H1 (cell line): Measurements from ENCODE around the gene C1orf52. TPM values are rescaled to one million over a fixed set of nuclear protein-coding genes. Genes with fewer than 3 reads are reported as not detected.

Experiments used
- CTCF ChIA-PET: fragments of 300-600 bp; sonication (Branson Sonifier 250); formaldehyde crosslinking; loops from one replicate; lab custom pipeline; 2021; ENCODE audit not compliant: partially characterized antibody; lab: Charles Lee
- POLR2A ChIA-PET: fragments of 300-600 bp; sonication (Branson Sonifier 250); formaldehyde crosslinking; loops from one replicate; lab custom pipeline; 2021; ENCODE audit warnings: inconsistent platforms; ENCODE audit not compliant: partially characterized antibody; lab: Charles Lee
- DNase-seq, 2 experiments: peaks; one replicate each; pipeline versions ENCODE4 v3.0.0 to v3.0.0-alpha.2; 2010 to 2022; ENCODE audit warnings: low spot score in 2 of 2, low read depth in 1 of 2, mixed read lengths in 1 of 2
- FAIRE-seq: peaks from 2 replicates; lab custom pipeline; 2011; peaks lifted over from hg19 to GRCh38; lab: Jason Lieb, UNC
- H2AFZ ChIP-seq: 2 replicates; pipeline ENCODE4 v1.8.1; 2012; ENCODE audit warnings: low read length, inconsistent platforms
- H2AK5ac ChIP-seq: 2 replicates; pipeline ENCODE4 v1.6.1; 2013; ENCODE audit warnings: low read depth, low read length
- H2BK120ac ChIP-seq: replicated peaks from 2 replicates; pipeline ENCODE3; 2013; ENCODE audit warnings: low read depth, low read length, inconsistent platforms
- H2BK12ac ChIP-seq: 2 replicates; pipeline ENCODE4 v1.6.1; 2013; ENCODE audit warnings: low read depth, low read length
- H2BK15ac ChIP-seq: 2 replicates; pipeline ENCODE4 v1.6.1; 2013; ENCODE audit warnings: low read length
- H2BK20ac ChIP-seq: 2 replicates; pipeline ENCODE4 v1.6.1; 2013; ENCODE audit warnings: low read length
- H2BK5ac ChIP-seq: 2 replicates; pipeline ENCODE4 v1.6.1; 2013; ENCODE audit warnings: low read depth, low read length
- H3K14ac ChIP-seq: 2 replicates; pipeline ENCODE4 v1.6.1; 2013; ENCODE audit warnings: inconsistent platforms; ENCODE audit not compliant: insufficient read length
- H3K18ac ChIP-seq: 2 replicates; pipeline ENCODE4 v1.6.1; 2013; ENCODE audit warnings: low read length; ENCODE audit errors: extremely low read depth
- H3K23ac ChIP-seq: 2 replicates; pipeline ENCODE4 v1.6.1; 2013; ENCODE audit warnings: inconsistent platforms; ENCODE audit not compliant: insufficient read length
- H3K23me2 ChIP-seq: 2 replicates; pipeline ENCODE4 v1.6.1; 2013; ENCODE audit warnings: low read depth, low read length
- H3K27ac ChIP-seq: 2 replicates; pipeline ENCODE4 v1.6.1; 2011; ENCODE audit warnings: low read depth, low read length, inconsistent platforms
- H3K27me3 ChIP-seq, 4 experiments: replicated peaks in 1 of 4; 1 replicate in 1 of 4; 2 replicates in 3 of 4; pipeline versions ENCODE4 v1.6.1 to v1.8.1; 2011 to 2013; ENCODE audit warnings: low read length in 3 of 4, mild to moderate bottlenecking in 3 of 4, inconsistent platforms in 2 of 4, mixed read lengths in 2 of 4, moderate library complexity in 1 of 4; ENCODE audit not compliant: control insufficient read depth in 3 of 4, insufficient read depth in 3 of 4; ENCODE audit errors: extremely low read depth in 1 of 4
- H3K36me3 ChIP-seq, 4 experiments: 2 replicates each; pipeline versions ENCODE4 v1.6.1 to v1.8.1; 2011 to 2013; ENCODE audit warnings: mild to moderate bottlenecking in 4 of 4, low read length in 3 of 4, moderate library complexity in 2 of 4, control low read depth in 1 of 4, inconsistent platforms in 1 of 4; ENCODE audit not compliant: insufficient read depth in 4 of 4, control insufficient read depth in 2 of 4
- H3K4ac ChIP-seq: replicated peaks from 2 replicates; pipeline ENCODE3; 2013; ENCODE audit warnings: low read length, low read depth, mixed read lengths, inconsistent platforms; ENCODE audit not compliant: insufficient read length
- H3K4me1 ChIP-seq, 4 experiments: replicated peaks in 1 of 4; 1 replicate in 1 of 4; 2 replicates in 3 of 4; pipeline versions ENCODE4 v1.6.1 to v1.8.1; 2011 to 2013; ENCODE audit warnings: low read length in 3 of 4, inconsistent platforms in 2 of 4, mixed read lengths in 1 of 4; ENCODE audit not compliant: insufficient read depth in 4 of 4, control insufficient read depth in 3 of 4
- H3K4me2 ChIP-seq, 2 experiments: 2 replicates each; pipeline versions ENCODE4 v1.6.1 to v1.8.1; 2011 to 2013; ENCODE audit warnings: low read depth in 2 of 2, low read length in 2 of 2, control low read depth in 1 of 2, inconsistent platforms in 1 of 2, mild to moderate bottlenecking in 1 of 2; ENCODE audit not compliant: insufficient read depth in 1 of 2
- H3K4me3 ChIP-seq, 4 experiments: fragments of 200-600, 300-600 bp in 1 of 4; sonication (generic), shearing (Covaris generic), sonication (Bioruptor Twin) in 1 of 4; 2 replicates each; pipeline versions ENCODE4 v1.5.1 to v1.8.1; 2011 to 2016; ENCODE audit warnings: low read length in 4 of 4, low read depth in 3 of 4, control low read depth in 2 of 4, inconsistent platforms in 2 of 4, mild to moderate bottlenecking in 2 of 4, mixed read lengths in 1 of 4, moderate library complexity in 1 of 4; ENCODE audit not compliant: insufficient read depth in 2 of 4; ENCODE audit errors: extremely low read depth in 1 of 4
- H3K56ac ChIP-seq: replicated peaks from 2 replicates; pipeline ENCODE3; 2013; ENCODE audit warnings: low read depth, mild to moderate bottlenecking, mixed read lengths, low read length, inconsistent platforms; ENCODE audit not compliant: insufficient read length
- H3K79me1 ChIP-seq: 2 replicates; pipeline ENCODE4 v1.6.1; 2013; ENCODE audit warnings: low read depth, low read length, control low read depth
- H3K79me2 ChIP-seq, 2 experiments: 2 replicates each; pipeline versions ENCODE4 v1.6.1 to v1.8.1; 2012 to 2013; ENCODE audit warnings: low read length in 2 of 2, mild to moderate bottlenecking in 2 of 2, inconsistent platforms in 1 of 2; ENCODE audit not compliant: insufficient read depth in 2 of 2, control insufficient read depth in 1 of 2
- H3K9ac ChIP-seq, 4 experiments: replicated peaks in 1 of 4; 1 replicate in 1 of 4; 2 replicates in 3 of 4; pipeline versions ENCODE4 v1.6.1 to v1.8.1; 2011 to 2013; ENCODE audit warnings: low read depth in 3 of 4, low read length in 3 of 4, control low read depth in 2 of 4, mild to moderate bottlenecking in 2 of 4, moderate library complexity in 2 of 4, inconsistent platforms in 1 of 4; ENCODE audit errors: extremely low read depth in 1 of 4
- H3K9me3 ChIP-seq, 2 experiments: 2 replicates each; pipeline versions ENCODE4 v1.6.1 to v1.8.1; 2012 to 2013; ENCODE audit warnings: mild to moderate bottlenecking in 2 of 2, moderate library complexity in 2 of 2, control low read depth in 1 of 2, inconsistent platforms in 1 of 2, low read depth in 1 of 2, low read length in 1 of 2, mixed read lengths in 1 of 2; ENCODE audit not compliant: insufficient read depth in 2 of 2
- H4K20me1 ChIP-seq, 2 experiments: replicated peaks in 1 of 2; 2 replicates each; pipeline versions ENCODE3 to v1.8.1; 2011 to 2013; ENCODE audit warnings: inconsistent platforms in 2 of 2, low read length in 2 of 2, mild to moderate bottlenecking in 1 of 2; ENCODE audit not compliant: insufficient read depth in 2 of 2, control insufficient read depth in 1 of 2
- H4K5ac ChIP-seq: 2 replicates; pipeline ENCODE4 v1.6.1; 2013; ENCODE audit warnings: low read length, low read depth, mixed read lengths, inconsistent platforms; ENCODE audit not compliant: insufficient read length
- H4K8ac ChIP-seq: 2 replicates; pipeline ENCODE4 v1.8.0; 2013; ENCODE audit warnings: mild to moderate bottlenecking, moderate library complexity, low read length, inconsistent platforms; ENCODE audit not compliant: insufficient read depth; ENCODE audit errors: extremely low read depth
- H4K91ac ChIP-seq: replicated peaks from 2 replicates; pipeline ENCODE3; 2013; ENCODE audit warnings: low read length, mixed read lengths, inconsistent platforms; ENCODE audit not compliant: insufficient read length
- FOSL1 ChIP-seq: IDR thresholded peaks from 2 replicates; pipeline ENCODE4 v1.6.1; 2011; ENCODE audit warnings: mild to moderate bottlenecking, low read depth, low read length, moderate library complexity; ENCODE audit not compliant: insufficient read depth
- RXRA ChIP-seq: IDR thresholded peaks from 2 replicates; pipeline ENCODE4 v1.6.1; 2011; ENCODE audit warnings: low read depth, mild to moderate bottlenecking, low read length, moderate library complexity; ENCODE audit not compliant: insufficient read depth
- SIX5 ChIP-seq: IDR thresholded peaks from 2 replicates; pipeline ENCODE4 v1.6.1; 2011; ENCODE audit warnings: mild to moderate bottlenecking, low read depth, low read length
- WGBS, 2 experiments: shearing (Covaris generic) in 1 of 2; methylation state at CpG; one replicate each; pipeline versions ENCODE4 v1.1.6 to v1.1.7; 2013 to 2015; ENCODE audit warnings: low lambda C conversion rate in 2 of 2, mixed read lengths in 2 of 2, inconsistent platforms in 1 of 2, low coverage in 1 of 2, missing lambda C conversion rate in 1 of 2; ENCODE audit not compliant: insufficient replicate concordance in 2 of 2, insufficient coverage in 1 of 2, insufficient read length in 1 of 2; ENCODE audit errors: extremely low coverage in 1 of 2, missing lambda C conversion rate in 1 of 2; 5-methylcytosine and 5-hydroxymethylcytosine counted together
- polyA plus RNA-seq, 7 experiments: library from polyadenylated mRNA; depleted of rRNA in 3 of 7; stranded (reverse) in 5 of 7; unstranded in 2 of 7; fragments of >200 nt in 5 of 7; fragments of 200-250 nt in 2 of 7; gene quantifications; 1 replicate in 5 of 7; 2 replicates in 1 of 7; 4 replicates in 1 of 7; pipeline versions ENCODE4 v1.2.1 to v1.2.3, GENCODE V29; 2011 to 2013; ENCODE audit warnings: missing spikeins in 2 of 7, mixed read lengths in 2 of 7
- total RNA-seq: library from RNA; stranded (reverse); fragmentation: NEBNext Ultra II Directional; extraction: Animal tissue kit (Norgen Biotek cat#: 25700); gene quantifications from 2 replicates; pipeline ENCODE4 v1.2.1, GENCODE V29; 2021

The C1orf52 gene
- total and polyA plus RNA-seq, 2 of the 8 experiments (the other 6 are each of a cell fraction or from before 2014, with no cell fraction given), result 29.2 to 39.1 TPM

DNA sequence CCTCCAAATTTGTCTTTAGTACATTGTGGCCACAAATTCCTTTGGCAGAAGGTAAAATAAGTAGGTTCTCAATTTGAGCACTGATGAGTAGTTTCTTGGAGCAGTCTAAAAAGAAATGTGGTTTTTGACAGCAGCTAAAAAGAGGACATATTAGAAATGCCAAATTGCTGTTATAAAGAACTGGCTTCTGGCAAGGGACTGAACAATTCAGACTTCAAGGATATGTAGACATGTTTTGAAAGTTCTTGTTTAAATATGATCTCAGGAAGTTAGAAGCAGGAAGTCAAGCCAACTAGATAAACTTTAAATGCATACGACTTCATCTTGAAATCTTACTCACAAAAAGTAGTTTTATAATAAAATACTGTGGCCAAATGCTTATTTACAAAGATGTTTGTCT is 18.8 kb downstream of the C1orf52 start:
- no peak for TF ChIP-seq RXRA
- TF ChIP-seq FOSL1, result no peak
- TF ChIP-seq SIX5, result no peak
- TF ChIP-seq, all 59 proteins: peak for 0
- H2AFZ ChIP-seq, result no peak overlapping the region
- no peak overlapping the region for H3K9ac ChIP-seq
- H2BK5ac ChIP-seq, result no peak overlapping the region
- no peaks in the 10 kb centered on the region for H3K9me3 ChIP-seq
- H3K79me1 ChIP-seq, result no peaks in the 10 kb centered on the region
- H2BK15ac ChIP-seq, result no peak overlapping the region
- no peak overlapping the region for H2BK20ac ChIP-seq
- no peak overlapping the region for H3K23ac ChIP-seq
- ChIA-PET CTCF (interaction anchor here (0.8 to 10.5 kb wide), 20 partner anchors 11 to 296 kb away, joined by 3 to 115 read pairs (median 4); partner anchors contain the start of genes C1orf52 and SYDE2), POLR2A (interaction anchor here (1.1 to 1.6 kb wide), 3 partner anchors 10 to 39 kb away, joined by 3 to 5 read pairs (median 3); no protein-coding TSS in a partner anchor)
- no peak overlapping the region for H3K4me3 ChIP-seq
- peaks cover 0 to 1% (median 0%) of the 10 kb centered on the region in 4 experiments; a peak in 2 of 7 replicates for H3K4me1 ChIP-seq
- H4K8ac ChIP-seq, result no peak overlapping the region
- no peaks in the 10 kb centered on the region for H3K79me2 ChIP-seq
- H3K27ac ChIP-seq, result no peak overlapping the region
- WGBS, 2 experiments, result 100% methylated on average over 1 of the region's 1 CpG; no CpG with 5 or more reads in 1 of the 2 experiments
- no peak overlapping the region for H3K14ac ChIP-seq
- H2BK120ac ChIP-seq, result no peak overlapping the region
- H4K20me1 ChIP-seq, result no peaks in the 10 kb centered on the region
- DNase-seq (no peak), FAIRE-seq (no peak)
- H3K4me2 ChIP-seq, result no peak overlapping the region
- H4K5ac ChIP-seq, result no peak overlapping the region
- H2BK12ac ChIP-seq, result no peak overlapping the region
- no peaks in the 10 kb centered on the region for H3K27me3 ChIP-seq
- H4K91ac ChIP-seq, result no peak overlapping the region
- H2AK5ac ChIP-seq, result no peak overlapping the region
- H3K18ac ChIP-seq, result no peak overlapping the region
- H3K23me2 ChIP-seq, result no peaks in the 10 kb centered on the region
- H3K36me3 ChIP-seq, result no peaks in the 10 kb centered on the region
- no peak overlapping the region for H3K4ac ChIP-seq
- no peak overlapping the region for H3K56ac ChIP-seq
